NT2/D1 (cell line): Measurements from ENCODE around the gene OSM.

Experiments
- SUZ12 ChIP-seq: IDR thresholded peaks from 2 replicates; pipeline ENCODE4 v1.6.1; 2011; ENCODE audit not compliant: insufficient read length, insufficient read depth; ENCODE audit errors: extremely low read depth
- YY1 ChIP-seq: IDR thresholded peaks from 2 replicates; pipeline ENCODE4 v1.6.1; 2011; ENCODE audit not compliant: insufficient read length, insufficient read depth
- ZNF274 ChIP-seq: IDR thresholded peaks from 2 replicates; pipeline ENCODE4 v1.6.1; 2011; ENCODE audit warnings: mild to moderate bottlenecking, low read depth, low read length

DNA sequence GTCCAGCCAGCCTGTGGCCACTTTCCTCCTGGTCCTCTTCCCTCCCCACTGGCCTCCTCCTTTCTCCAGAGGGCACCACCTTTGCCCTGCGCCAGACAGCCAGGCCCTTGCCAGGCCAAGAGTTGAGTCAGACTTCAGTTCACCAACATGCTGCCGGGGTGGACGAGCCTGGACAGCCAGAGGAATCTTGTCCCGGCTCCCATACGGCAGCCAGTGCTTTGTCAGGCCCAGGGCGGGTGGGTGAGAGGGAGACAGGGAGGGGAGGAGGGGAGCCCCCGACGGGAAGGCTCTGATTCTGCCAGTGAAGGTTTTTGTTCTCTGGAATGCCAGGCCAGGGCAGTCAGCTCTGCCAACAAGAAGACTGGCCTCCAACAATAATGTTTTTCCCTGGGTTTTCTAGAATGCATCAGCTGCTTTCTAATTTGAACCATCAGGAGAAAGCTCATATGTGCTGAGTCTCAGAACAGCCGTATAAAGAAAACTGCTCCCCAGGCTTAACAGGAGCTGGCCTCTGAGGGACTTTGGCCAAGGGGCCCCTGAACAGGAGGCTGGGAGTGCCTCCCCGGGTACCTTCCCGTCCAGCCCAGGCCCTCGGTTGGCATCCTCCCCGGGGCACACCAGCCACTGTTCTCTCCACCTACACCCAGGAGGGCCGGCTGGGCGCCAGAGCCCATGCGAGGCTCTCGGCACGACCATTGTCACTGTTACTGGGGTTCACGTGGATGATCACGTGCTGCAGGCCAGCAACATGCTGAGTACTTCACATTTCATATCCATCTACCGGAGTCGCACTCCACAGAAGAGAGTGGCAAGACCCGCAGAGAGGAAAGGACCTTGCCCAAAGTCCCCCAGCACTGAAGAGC is 48.7 kb downstream of the OSM start:
- TF ChIP-seq SUZ12, result no peak
- TF ChIP-seq ZNF274, result no peak
- TF ChIP-seq YY1, result no peak
